GM12878 (cell line): ENCODE measurements around the gene EPHA4. TPM values are rescaled to one million over a fixed set of nuclear protein-coding genes. Genes with fewer than 3 reads are reported as not detected.

Source experiments
- ATAC-seq: fragments of 200-7000 bp; cut with Tn5 transposase; 3 replicates; pipeline ENCODE4 v1.9.1; 2020; ENCODE audit warnings: mild to moderate bottlenecking, moderate library complexity
- BruUV-seq: library from RNA; stranded (reverse); fragments of 400-500 nt; replicated peaks from 2 replicates; lab custom pipeline; 2021; lab: Mats Ljungman, UMichigan
- CTCF ChIA-PET: fragments of 300-600 bp; sonication (Branson Sonifier 250); formaldehyde crosslinking; extraction: SDS; loops from one replicate; lab custom pipeline; 2021; ENCODE audit warnings: inconsistent platforms; lab: Yijun Ruan, JAX
- POLR2A ChIA-PET: fragments of 350-600 bp; formaldehyde crosslinking; extraction: SDS; loops from one replicate; lab custom pipeline; 2021; ENCODE audit warnings: inconsistent platforms; lab: Charles Lee
- RAD21 ChIA-PET: fragments of 300-600 bp; sonication (Branson Sonifier 250); formaldehyde crosslinking; loops from one replicate; lab custom pipeline; 2023; ENCODE audit warnings: antibody characterized with exemption; ENCODE audit not compliant: unreplicated experiment; lab: Charles Lee
- SMC1A ChIA-PET: fragments of 300-600 bp; sonication (Branson Sonifier 250); formaldehyde crosslinking; loops from one replicate; lab custom pipeline; 2023; ENCODE audit not compliant: unreplicated experiment, uncharacterized antibody; lab: Charles Lee
- DNase-seq: peaks from one replicate; pipeline ENCODE4 v3.0.0-alpha.2; 2011; ENCODE audit warnings: low read depth, low spot score
- FAIRE-seq: peaks from 3 replicates; lab custom pipeline; 2011; peaks lifted over from hg19 to GRCh38; lab: Jason Lieb, UNC
- H2AFZ ChIP-seq: 2 replicates; pipeline ENCODE4 v1.6.0; 2011; ENCODE audit warnings: low read depth, low read length, control low read depth; ENCODE audit not compliant: control insufficient read depth
- H3K27ac ChIP-seq: 2 replicates; pipeline ENCODE4 v1.5.1; 2011; ENCODE audit warnings: control low read depth; ENCODE audit not compliant: control insufficient read depth, insufficient read depth
- H3K27me3 ChIP-seq, 2 experiments: replicated peaks in 1 of 2; 2 replicates each; pipeline versions ENCODE4 v1.6.0 to v1.6.1; 2011; ENCODE audit warnings: low read length in 1 of 2; ENCODE audit not compliant: control insufficient read depth in 2 of 2, insufficient read depth in 2 of 2
- H3K36me3 ChIP-seq, 2 experiments: 2 replicates each; pipeline ENCODE4 v1.5.1; 2011; ENCODE audit warnings: low read length in 1 of 2; ENCODE audit not compliant: control insufficient read depth in 2 of 2, insufficient read depth in 2 of 2
- H3K4me1 ChIP-seq: 2 replicates; pipeline ENCODE4 v1.6.1; 2011; ENCODE audit warnings: mild to moderate bottlenecking, low read length, moderate library complexity, mixed read lengths; ENCODE audit not compliant: control insufficient read depth, insufficient read depth
- H3K4me2 ChIP-seq: 2 replicates; pipeline ENCODE4 v1.6.0; 2011; ENCODE audit warnings: control low read depth; ENCODE audit not compliant: control insufficient read depth, insufficient read depth
- H3K4me3 ChIP-seq: fragments of 200-600 bp; sonication (generic); 2 replicates; pipeline ENCODE4 v1.5.1; 2016
- H3K79me2 ChIP-seq: 2 replicates; pipeline ENCODE4 v1.6.0; 2011; ENCODE audit warnings: low read length; ENCODE audit not compliant: control insufficient read depth, insufficient read depth
- H3K9ac ChIP-seq: 2 replicates; pipeline ENCODE4 v1.8.0; 2011; ENCODE audit warnings: low read length, control low read depth, mixed read lengths; ENCODE audit not compliant: control insufficient read depth, insufficient read depth
- H3K9me3 ChIP-seq: replicated peaks from 3 replicates; pipeline ENCODE4 v1.5.1; 2011; ENCODE audit warnings: mild to moderate bottlenecking, low read length; ENCODE audit not compliant: control insufficient read depth, insufficient read depth
- H4K20me1 ChIP-seq: 2 replicates; pipeline ENCODE4 v1.6.0; 2011; ENCODE audit not compliant: control insufficient read depth, insufficient read depth
- CEBPB ChIP-seq, 2 experiments: fragments of 150-350 bp in 1 of 2; IDR thresholded peaks; 2 replicates each; pipeline ENCODE4 v1.6.1; 2012 to 2014; ENCODE audit warnings: low read depth in 2 of 2, low read length in 2 of 2, borderline replicate concordance in 1 of 2, inconsistent platforms in 1 of 2
- CREB1 ChIP-seq: IDR thresholded peaks from 2 replicates; pipeline ENCODE4 v1.6.1; 2012; ENCODE audit warnings: low read depth, mild to moderate bottlenecking, inconsistent platforms
- EZH2 ChIP-seq: IDR thresholded peaks from 2 replicates; pipeline ENCODE4 v1.6.1; 2012; ENCODE audit warnings: low read depth, mild to moderate bottlenecking, control low read depth, inconsistent platforms, low read length, borderline replicate concordance; ENCODE audit not compliant: control insufficient read depth
- FOXK2 ChIP-seq: fragments of 450-650 bp; IDR thresholded peaks from 2 replicates; pipeline ENCODE4 v1.6.1; 2017; ENCODE audit warnings: mild to moderate bottlenecking, moderate library complexity
- FOXM1 ChIP-seq: IDR thresholded peaks from 2 replicates; pipeline ENCODE4 v1.6.1; 2012; ENCODE audit warnings: low read depth, mild to moderate bottlenecking, inconsistent platforms, low read length, moderate library complexity
- NFXL1 ChIP-seq: fragments of 450-650 bp; IDR thresholded peaks from 2 replicates; pipeline ENCODE4 v1.6.1; 2017; ENCODE audit warnings: antibody characterized with exemption, mild to moderate bottlenecking, borderline replicate concordance
- NFYB ChIP-seq: IDR thresholded peaks from 2 replicates; pipeline ENCODE4 v1.6.1; 2011; ENCODE audit warnings: low read depth, mild to moderate bottlenecking, low read length, improper control_type of control experiment, moderate library complexity; ENCODE audit not compliant: insufficient read depth
- PAX8 ChIP-seq: fragments of 450-650 bp; IDR thresholded peaks from 2 replicates; pipeline ENCODE4 v1.6.1; 2017; ENCODE audit warnings: mild to moderate bottlenecking, moderate library complexity
- SIN3A ChIP-seq: IDR thresholded peaks from 2 replicates; pipeline ENCODE4 v1.6.1; 2012; ENCODE audit warnings: low read depth, low read length, improper control_type of control experiment
- SIX5 ChIP-seq: IDR thresholded peaks from 2 replicates; pipeline ENCODE4 v1.6.1; 2011; ENCODE audit warnings: mild to moderate bottlenecking, low read depth, low read length, moderate library complexity; ENCODE audit not compliant: severe bottlenecking
- SMARCA5 ChIP-seq: fragments of 450-650 bp; IDR thresholded peaks from 2 replicates; pipeline ENCODE4 v1.6.1; 2017; ENCODE audit warnings: mild to moderate bottlenecking
- WRNIP1 ChIP-seq: IDR thresholded peaks from 2 replicates; pipeline ENCODE4 v1.6.1; 2011; ENCODE audit warnings: low read depth, low read length, improper control_type of control experiment, borderline replicate concordance
- ZNF207 ChIP-seq: fragments of 450-650 bp; IDR thresholded peaks from 2 replicates; pipeline ENCODE4 v1.6.1; 2014; ENCODE audit warnings: antibody characterized with exemption, mild to moderate bottlenecking, borderline replicate concordance
- WGBS: methylation state at CpG from one replicate; pipeline ENCODE4 v1.1.6; 2016; ENCODE audit warnings: low lambda C conversion rate; ENCODE audit not compliant: insufficient replicate concordance, insufficient coverage; ENCODE audit errors: missing lambda C conversion rate; 5-methylcytosine and 5-hydroxymethylcytosine counted together
- in situ Hi-C: fragments of 300-500 bp; cut with MboI; formaldehyde crosslinking; loops from 9 replicates; pipeline ENCODE4 v1.14.3; 2018; ENCODE audit warnings: mixed read lengths
- intact Hi-C: fragments of 100-400 bp; cut with micrococcal nuclease; formaldehyde crosslinking; loops from one replicate; pipeline ENCODE4 v1.14.2; 2022; ENCODE audit not compliant: unreplicated experiment
- polyA plus RNA-seq, 11 experiments: library from polyadenylated mRNA; depleted of rRNA in 4 of 11; unstranded in 6 of 11; stranded (reverse) in 5 of 11; fragments of >200 nt; fragmentation: Nextera tagmentation in 4 of 11; fragmentation: Illumina TruSeq in 1 of 11; extraction: Ambion mirVana in 4 of 11; extraction: Trizol in 1 of 11; gene quantifications; 1 replicate in 1 of 11; 2 replicates in 10 of 11; pipeline versions ENCODE4 v1.2.1 to v1.2.3, GENCODE V29; 2011 to 2016; ENCODE audit warnings: inconsistent platforms in 2 of 11, missing spikeins in 2 of 11, low read depth in 1 of 11
- total RNA-seq, 4 experiments: library from RNA; depleted of rRNA in 3 of 4; stranded (reverse); fragments of >200 nt in 3 of 4; fragmentation: Illumina TruSeq in 1 of 4; extraction: Trizol in 1 of 4; gene quantifications; 2 replicates each; pipeline versions ENCODE4 v1.2.1 to v1.2.3, GENCODE V29; 2013 to 2021
- TF ChIP-seq, protein P1 (sequence below): IDR thresholded peaks from 2 replicates; pipeline ENCODE4 v1.6.1; 2012; ENCODE audit warnings: improper control_type of control experiment, low read depth, low read length; ENCODE audit not compliant: insufficient replicate concordance
- TF ChIP-seq, protein P2 (sequence below): IDR thresholded peaks from 2 replicates; pipeline ENCODE4 v1.6.1; 2011; ENCODE audit warnings: borderline replicate concordance, low read depth, mild to moderate bottlenecking, moderate library complexity, mixed read lengths, low read length; ENCODE audit not compliant: insufficient read depth; ENCODE audit errors: extremely low read length
- TF ChIP-seq, protein P3 (sequence below): IDR thresholded peaks from 2 replicates; pipeline ENCODE4 v1.6.1; 2012; ENCODE audit warnings: low read depth, low read length, improper control_type of control experiment
- TF ChIP-seq, protein P4 (sequence below): IDR thresholded peaks from 2 replicates; pipeline ENCODE4 v1.6.1; 2011; ENCODE audit warnings: mild to moderate bottlenecking, low read depth, low read length, moderate library complexity; ENCODE audit not compliant: insufficient replicate concordance

EPHA4 gene
- total and polyA plus RNA-seq, 10 of the 15 experiments (the other 5 are each of a cell fraction or from before 2014, with no cell fraction given), result 0.06 to 1.5 (median 0.33) TPM; not detected in 1

DNA sequence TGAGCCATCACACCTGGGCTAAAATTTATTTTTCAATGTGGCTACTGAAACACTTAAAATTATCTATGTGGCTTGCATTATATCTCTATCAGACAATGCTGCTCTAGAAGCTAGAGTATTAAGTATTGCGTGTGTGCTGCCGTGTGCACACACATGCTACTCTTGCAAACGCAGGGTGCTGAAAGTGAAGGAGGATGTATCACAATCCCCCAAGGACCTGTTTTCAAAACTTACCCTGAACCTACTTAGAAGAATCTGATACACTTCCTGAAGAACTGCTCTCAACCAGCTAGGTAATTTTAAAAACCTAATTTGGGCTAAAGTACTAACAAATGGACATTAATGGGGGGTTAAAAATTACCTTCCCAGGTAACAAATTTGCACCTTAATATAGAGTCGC is 66.5 kb downstream of the EPHA4 start:
- Histone ChIP-seq H3K4me2 (no peak overlapping the region), H3K4me3 (no peak overlapping the region), H3K27me3 (no peaks in the 10 kb centered on the region; a peak in 1 of 4 replicates), H3K9ac (no peak overlapping the region), H2AFZ (no peak overlapping the region), H3K4me1 (no peaks in the 10 kb centered on the region), H3K27ac (no peak overlapping the region), H3K36me3 (no peaks in the 10 kb centered on the region), H4K20me1 (no peaks in the 10 kb centered on the region), H3K9me3 (no peaks in the 10 kb centered on the region), H3K79me2 (no peaks in the 10 kb centered on the region)
- ATAC-seq (no peak), FAIRE-seq (no peak), DNase-seq (no peak)
- in situ Hi-C loops, result no loop called here
- POLR2A ChIA-PET, result no interaction called here
- no TSS peak for BruUV-seq
- intact Hi-C loops, result no loop called here
- RAD21 ChIA-PET, result no interaction called here
- CTCF ChIA-PET, result no interaction called here
- no peak for TF ChIP-seq SIX5
- no peak for TF ChIP-seq SMARCA5
- TF ChIP-seq PAX8, result no peak
- TF ChIP-seq ZNF207, result no peak
- TF ChIP-seq FOXM1, result no peak
- TF ChIP-seq SIN3A, result no peak
- TF ChIP-seq, protein P1, sequence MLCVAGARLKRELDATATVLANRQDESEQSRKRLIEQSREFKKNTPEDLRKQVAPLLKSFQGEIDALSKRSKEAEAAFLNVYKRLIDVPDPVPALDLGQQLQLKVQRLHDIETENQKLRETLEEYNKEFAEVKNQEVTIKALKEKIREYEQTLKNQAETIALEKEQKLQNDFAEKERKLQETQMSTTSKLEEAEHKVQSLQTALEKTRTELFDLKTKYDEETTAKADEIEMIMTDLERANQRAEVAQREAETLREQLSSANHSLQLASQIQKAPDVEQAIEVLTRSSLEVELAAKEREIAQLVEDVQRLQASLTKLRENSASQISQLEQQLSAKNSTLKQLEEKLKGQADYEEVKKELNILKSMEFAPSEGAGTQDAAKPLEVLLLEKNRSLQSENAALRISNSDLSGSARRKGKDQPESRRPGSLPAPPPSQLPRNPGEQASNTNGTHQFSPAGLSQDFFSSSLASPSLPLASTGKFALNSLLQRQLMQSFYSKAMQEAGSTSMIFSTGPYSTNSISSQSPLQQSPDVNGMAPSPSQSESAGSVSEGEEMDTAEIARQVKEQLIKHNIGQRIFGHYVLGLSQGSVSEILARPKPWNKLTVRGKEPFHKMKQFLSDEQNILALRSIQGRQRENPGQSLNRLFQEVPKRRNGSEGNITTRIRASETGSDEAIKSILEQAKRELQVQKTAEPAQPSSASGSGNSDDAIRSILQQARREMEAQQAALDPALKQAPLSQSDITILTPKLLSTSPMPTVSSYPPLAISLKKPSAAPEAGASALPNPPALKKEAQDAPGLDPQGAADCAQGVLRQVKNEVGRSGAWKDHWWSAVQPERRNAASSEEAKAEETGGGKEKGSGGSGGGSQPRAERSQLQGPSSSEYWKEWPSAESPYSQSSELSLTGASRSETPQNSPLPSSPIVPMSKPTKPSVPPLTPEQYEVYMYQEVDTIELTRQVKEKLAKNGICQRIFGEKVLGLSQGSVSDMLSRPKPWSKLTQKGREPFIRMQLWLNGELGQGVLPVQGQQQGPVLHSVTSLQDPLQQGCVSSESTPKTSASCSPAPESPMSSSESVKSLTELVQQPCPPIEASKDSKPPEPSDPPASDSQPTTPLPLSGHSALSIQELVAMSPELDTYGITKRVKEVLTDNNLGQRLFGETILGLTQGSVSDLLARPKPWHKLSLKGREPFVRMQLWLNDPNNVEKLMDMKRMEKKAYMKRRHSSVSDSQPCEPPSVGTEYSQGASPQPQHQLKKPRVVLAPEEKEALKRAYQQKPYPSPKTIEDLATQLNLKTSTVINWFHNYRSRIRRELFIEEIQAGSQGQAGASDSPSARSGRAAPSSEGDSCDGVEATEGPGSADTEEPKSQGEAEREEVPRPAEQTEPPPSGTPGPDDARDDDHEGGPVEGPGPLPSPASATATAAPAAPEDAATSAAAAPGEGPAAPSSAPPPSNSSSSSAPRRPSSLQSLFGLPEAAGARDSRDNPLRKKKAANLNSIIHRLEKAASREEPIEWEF, result no peak
- no peak for TF ChIP-seq FOXK2
- TF ChIP-seq, protein P2, sequence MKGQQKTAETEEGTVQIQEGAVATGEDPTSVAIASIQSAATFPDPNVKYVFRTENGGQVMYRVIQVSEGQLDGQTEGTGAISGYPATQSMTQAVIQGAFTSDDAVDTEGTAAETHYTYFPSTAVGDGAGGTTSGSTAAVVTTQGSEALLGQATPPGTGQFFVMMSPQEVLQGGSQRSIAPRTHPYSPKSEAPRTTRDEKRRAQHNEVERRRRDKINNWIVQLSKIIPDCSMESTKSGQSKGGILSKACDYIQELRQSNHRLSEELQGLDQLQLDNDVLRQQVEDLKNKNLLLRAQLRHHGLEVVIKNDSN, result no peak
- no peak for TF ChIP-seq NFXL1
- no peak for TF ChIP-seq CEBPB (IDR thresholded peaks at IDR 0.05; ENCODE audit: borderline replicate concordance in 1 of 2, low read depth in 2 of 2, low read length in 2 of 2)
- TF ChIP-seq, protein P3, sequence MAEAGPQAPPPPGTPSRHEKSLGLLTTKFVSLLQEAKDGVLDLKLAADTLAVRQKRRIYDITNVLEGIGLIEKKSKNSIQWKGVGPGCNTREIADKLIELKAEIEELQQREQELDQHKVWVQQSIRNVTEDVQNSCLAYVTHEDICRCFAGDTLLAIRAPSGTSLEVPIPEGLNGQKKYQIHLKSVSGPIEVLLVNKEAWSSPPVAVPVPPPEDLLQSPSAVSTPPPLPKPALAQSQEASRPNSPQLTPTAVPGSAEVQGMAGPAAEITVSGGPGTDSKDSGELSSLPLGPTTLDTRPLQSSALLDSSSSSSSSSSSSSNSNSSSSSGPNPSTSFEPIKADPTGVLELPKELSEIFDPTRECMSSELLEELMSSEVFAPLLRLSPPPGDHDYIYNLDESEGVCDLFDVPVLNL, result no peak
- no peak for TF ChIP-seq NFYB
- no peak for TF ChIP-seq CREB1
- TF ChIP-seq WRNIP1, result no peak
- TF ChIP-seq EZH2, result no peak
- TF ChIP-seq, protein P4, sequence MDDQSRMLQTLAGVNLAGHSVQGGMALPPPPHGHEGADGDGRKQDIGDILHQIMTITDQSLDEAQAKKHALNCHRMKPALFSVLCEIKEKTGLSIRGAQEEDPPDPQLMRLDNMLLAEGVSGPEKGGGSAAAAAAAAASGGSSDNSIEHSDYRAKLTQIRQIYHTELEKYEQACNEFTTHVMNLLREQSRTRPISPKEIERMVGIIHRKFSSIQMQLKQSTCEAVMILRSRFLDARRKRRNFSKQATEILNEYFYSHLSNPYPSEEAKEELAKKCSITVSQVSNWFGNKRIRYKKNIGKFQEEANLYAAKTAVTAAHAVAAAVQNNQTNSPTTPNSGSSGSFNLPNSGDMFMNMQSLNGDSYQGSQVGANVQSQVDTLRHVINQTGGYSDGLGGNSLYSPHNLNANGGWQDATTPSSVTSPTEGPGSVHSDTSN, result no peak
- SMC1A ChIA-PET, result interaction anchor here (0.9 kb wide), 1 partner anchor 12 kb away, joined by 3 read pairs; no protein-coding TSS in a partner anchor
- WGBS, result 27% methylated on average over 4 of the region's 4 CpGs
